HEK293 (cell line): ENCODE data around the gene DNAJC11.

ENCODE experiments used
- GLI2 ChIP-seq: fragments of 450-650 bp; formaldehyde crosslinking; IDR thresholded peaks from 2 replicates; pipeline ENCODE4; 2017; ENCODE audit warnings: missing biosample characterization, missing genetic modification characterization, low read depth, borderline replicate concordance
- INSM2 ChIP-seq: fragments of 450-650 bp; formaldehyde crosslinking; IDR thresholded peaks from 2 replicates; pipeline ENCODE4 v1.5.1; 2016; ENCODE audit warnings: missing biosample characterization, missing genetic modification characterization
- KLF10 ChIP-seq: fragments of 450-650 bp; IDR thresholded peaks from 2 replicates; pipeline ENCODE4 v1.5.1; 2018; ENCODE audit warnings: missing biosample characterization, mild to moderate bottlenecking, missing genetic modification characterization
- OVOL3 ChIP-seq: fragments of 450-650 bp; formaldehyde crosslinking; IDR thresholded peaks from 2 replicates; pipeline ENCODE4 v1.5.1; 2016; ENCODE audit warnings: missing biosample characterization, missing genetic modification characterization
- REST ChIP-seq: fragments of 450-650 bp; formaldehyde crosslinking; IDR thresholded peaks from 2 replicates; pipeline ENCODE4 v1.5.1; 2016; ENCODE audit warnings: missing biosample characterization, missing genetic modification characterization
- ZBTB8A ChIP-seq: fragments of 450-650 bp; formaldehyde crosslinking; IDR thresholded peaks from 2 replicates; pipeline ENCODE4 v1.5.1; 2016; ENCODE audit warnings: missing biosample characterization, missing genetic modification characterization
- ZFHX2 ChIP-seq: fragments of 450-650 bp; formaldehyde crosslinking; conservative IDR thresholded peaks from 2 replicates; pipeline ENCODE4 v1.5.1; 2016; ENCODE audit warnings: missing biosample characterization, missing genetic modification characterization
- ZNF140 ChIP-seq: fragments of 450-650 bp; formaldehyde crosslinking; IDR thresholded peaks from 2 replicates; pipeline ENCODE4 v1.5.1; 2016; ENCODE audit warnings: missing biosample characterization, missing genetic modification characterization
- ZNF146 ChIP-seq: fragments of 450-650 bp; formaldehyde crosslinking; IDR thresholded peaks from 2 replicates; pipeline ENCODE4 v1.5.1; 2016; ENCODE audit warnings: missing biosample characterization, missing genetic modification characterization
- ZNF239 ChIP-seq: fragments of 450-650 bp; formaldehyde crosslinking; IDR thresholded peaks from 2 replicates; pipeline ENCODE4 v1.5.1; 2016; ENCODE audit warnings: missing biosample characterization, missing genetic modification characterization
- ZNF335 ChIP-seq: fragments of 450-650 bp; formaldehyde crosslinking; conservative IDR thresholded peaks from 2 replicates; pipeline ENCODE4 v1.5.1; 2016; ENCODE audit warnings: missing biosample characterization, missing genetic modification characterization
- ZNF362 ChIP-seq: fragments of 450-650 bp; formaldehyde crosslinking; IDR thresholded peaks from 2 replicates; pipeline ENCODE4 v1.5.1; 2016; ENCODE audit warnings: missing biosample characterization, missing genetic modification characterization
- ZNF391 ChIP-seq: fragments of 450-650 bp; formaldehyde crosslinking; IDR thresholded peaks from 2 replicates; pipeline ENCODE4 v1.5.1; 2016; ENCODE audit warnings: low read depth, missing biosample characterization, missing genetic modification characterization, borderline replicate concordance
- ZNF488 ChIP-seq: fragments of 450-650 bp; formaldehyde crosslinking; IDR thresholded peaks from 2 replicates; pipeline ENCODE4 v1.5.1; 2016; ENCODE audit warnings: missing biosample characterization, missing genetic modification characterization
- ZNF623 ChIP-seq: fragments of 450-650 bp; formaldehyde crosslinking; IDR thresholded peaks from 2 replicates; pipeline ENCODE4 v1.5.1; 2016; ENCODE audit warnings: missing biosample characterization, missing genetic modification characterization
- ZNF645 ChIP-seq: fragments of 450-650 bp; formaldehyde crosslinking; IDR thresholded peaks from 2 replicates; pipeline ENCODE4; 2016; ENCODE audit warnings: missing biosample characterization, missing genetic modification characterization
- ZNF654 ChIP-seq: fragments of 450-650 bp; formaldehyde crosslinking; IDR thresholded peaks from 2 replicates; pipeline ENCODE4 v1.5.1; 2016; ENCODE audit warnings: low read depth, missing biosample characterization, missing genetic modification characterization
- ZNF701 ChIP-seq: fragments of 450-650 bp; formaldehyde crosslinking; IDR thresholded peaks from 2 replicates; pipeline ENCODE4 v1.5.1; 2016; ENCODE audit warnings: missing biosample characterization, missing genetic modification characterization
- ZSCAN18 ChIP-seq: fragments of 450-650 bp; formaldehyde crosslinking; IDR thresholded peaks from 2 replicates; pipeline ENCODE4 v1.5.1; 2016; ENCODE audit warnings: missing biosample characterization, missing genetic modification characterization
- ZSCAN23 ChIP-seq: fragments of 450-650 bp; formaldehyde crosslinking; IDR thresholded peaks from 2 replicates; pipeline ENCODE4 v1.5.1; 2016; ENCODE audit warnings: missing biosample characterization, missing genetic modification characterization
- ZXDB ChIP-seq: fragments of 450-650 bp; formaldehyde crosslinking; IDR thresholded peaks from 2 replicates; pipeline ENCODE4 v1.5.1; 2016; ENCODE audit warnings: missing biosample characterization, missing genetic modification characterization
- TF ChIP-seq, protein P1 (sequence below): fragments of 450-650 bp; formaldehyde crosslinking; IDR thresholded peaks from 2 replicates; pipeline ENCODE4 v1.5.1; 2017; ENCODE audit warnings: missing biosample characterization, mild to moderate bottlenecking, missing genetic modification characterization, moderate library complexity
- TF ChIP-seq, protein P2 (sequence below): fragments of 450-650 bp; formaldehyde crosslinking; IDR thresholded peaks from 2 replicates; pipeline ENCODE4 v1.5.1; 2016; ENCODE audit warnings: missing biosample characterization, missing genetic modification characterization

DNAJC11 gene

DNA sequence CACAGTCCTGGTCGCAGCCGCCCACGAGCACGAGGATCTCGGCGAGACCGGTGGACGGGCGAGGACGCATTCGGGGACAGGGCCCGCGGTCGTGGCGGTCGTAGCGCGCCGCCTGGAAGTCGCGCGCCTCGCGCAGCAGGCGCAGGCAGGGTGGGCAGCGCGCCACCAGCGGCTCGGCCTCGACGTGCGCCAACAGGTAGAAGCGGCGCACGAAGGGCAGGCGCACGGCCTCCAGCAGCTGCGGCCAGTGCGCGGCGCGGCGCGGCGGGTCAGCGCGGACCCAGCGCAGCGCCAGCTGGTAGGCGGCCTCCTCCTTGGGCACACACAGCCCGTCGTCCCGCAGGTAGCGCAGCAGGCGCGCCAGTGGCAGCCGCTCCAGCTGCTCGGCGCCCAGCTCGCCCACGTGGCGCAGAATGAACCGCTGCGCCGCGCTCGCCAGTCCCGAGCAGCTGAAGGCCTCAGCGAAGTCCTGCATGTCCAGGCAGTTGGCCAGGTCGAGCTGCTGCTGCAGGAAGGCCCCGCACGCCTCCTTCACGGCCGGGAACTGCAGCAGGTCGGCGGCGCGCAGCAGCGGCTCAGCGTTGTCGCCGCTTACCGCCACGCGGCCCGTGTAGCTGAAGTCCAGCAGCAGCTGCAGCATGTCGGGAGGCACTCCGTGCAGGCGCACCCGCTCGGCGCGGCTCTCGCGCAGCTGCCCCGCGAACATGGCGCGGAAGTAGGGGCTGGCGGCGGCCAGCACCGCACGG lies 99.5 kb downstream of the DNAJC11 start (continued):
- TF ChIP-seq REST (tag by site-specific recombination) (peak; percentile 68; the same call in 1 of the 2 replicates), ZNF645 (tag by site-specific recombination) (0 out of 2 replicates have a peak, but pooled peaks have one; percentile 65), ZNF701 (tag by site-specific recombination) (no peak), ZNF140 (tag by site-specific recombination) (no peak), INSM2 (tag by site-specific recombination) (peak; percentile 32; the same call in 1 of the 2 replicates), KLF10 (no peak), GLI2 (tag by site-specific recombination) (no peak), ZNF239 (tag by site-specific recombination) (peak; percentile 77; the same call in 1 of the 2 replicates), OVOL3 (no peak), ZNF362 (tag by site-specific recombination) (no peak), ZNF146 (tag by site-specific recombination) (peak; percentile 3; the same call in 1 of the 2 replicates), ZNF335 (peak; percentile 76), ZNF488 (tag by site-specific recombination) (no peak), ZNF391 (tag by site-specific recombination) (peak; percentile 83; the same call in 1 of the 2 replicates), ZNF623 (tag by site-specific recombination) (no peak), ZSCAN23 (tag by site-specific recombination) (no peak), ZXDB (tag by site-specific recombination) (peak; percentile 30; the same call in 1 of the 2 replicates), ZBTB8A (tag by site-specific recombination) (peak; percentile 40; the same call in 1 of the 2 replicates), ZFHX2 (tag by site-specific recombination) (peak; percentile 69), ZNF654 (tag by site-specific recombination) (no peak), ZSCAN18 (tag by site-specific recombination) (no peak)
- TF ChIP-seq, protein P1, sequence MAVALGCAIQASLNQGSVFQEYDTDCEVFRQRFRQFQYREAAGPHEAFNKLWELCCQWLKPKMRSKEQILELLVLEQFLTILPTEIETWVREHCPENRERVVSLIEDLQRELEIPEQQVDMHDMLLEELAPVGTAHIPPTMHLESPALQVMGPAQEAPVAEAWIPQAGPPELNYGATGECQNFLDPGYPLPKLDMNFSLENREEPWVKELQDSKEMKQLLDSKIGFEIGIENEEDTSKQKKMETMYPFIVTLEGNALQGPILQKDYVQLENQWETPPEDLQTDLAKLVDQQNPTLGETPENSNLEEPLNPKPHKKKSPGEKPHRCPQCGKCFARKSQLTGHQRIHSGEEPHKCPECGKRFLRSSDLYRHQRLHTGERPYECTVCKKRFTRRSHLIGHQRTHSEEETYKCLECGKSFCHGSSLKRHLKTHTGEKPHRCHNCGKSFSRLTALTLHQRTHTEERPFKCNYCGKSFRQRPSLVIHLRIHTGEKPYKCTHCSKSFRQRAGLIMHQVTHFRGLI (tag by site-specific recombination), result no peak
- TF ChIP-seq, protein P2, sequence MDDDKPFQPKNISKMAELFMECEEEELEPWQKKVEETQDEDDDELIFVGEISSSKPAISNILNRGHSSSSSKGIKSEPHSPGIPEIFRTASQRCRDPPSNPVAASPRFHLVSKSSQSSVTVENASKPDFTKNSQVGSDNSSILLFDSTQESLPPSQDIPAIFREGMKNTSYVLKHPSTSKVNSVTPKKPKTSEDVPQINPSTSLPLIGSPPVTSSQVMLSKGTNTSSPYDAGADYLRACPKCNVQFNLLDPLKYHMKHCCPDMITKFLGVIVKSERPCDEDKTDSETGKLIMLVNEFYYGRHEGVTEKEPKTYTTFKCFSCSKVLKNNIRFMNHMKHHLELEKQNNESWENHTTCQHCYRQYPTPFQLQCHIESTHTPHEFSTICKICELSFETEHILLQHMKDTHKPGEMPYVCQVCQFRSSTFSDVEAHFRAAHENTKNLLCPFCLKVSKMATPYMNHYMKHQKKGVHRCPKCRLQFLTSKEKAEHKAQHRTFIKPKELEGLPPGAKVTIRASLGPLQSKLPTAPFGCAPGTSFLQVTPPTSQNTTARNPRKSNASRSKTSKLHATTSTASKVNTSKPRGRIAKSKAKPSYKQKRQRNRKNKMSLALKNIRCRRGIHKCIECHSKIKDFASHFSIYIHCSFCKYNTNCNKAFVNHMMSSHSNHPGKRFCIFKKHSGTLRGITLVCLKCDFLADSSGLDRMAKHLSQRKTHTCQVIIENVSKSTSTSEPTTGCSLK (tag by site-specific recombination), result no peak
